ENCODE measurements around the gene SPTBN2.

The SPTBN2 gene

GRCh38 chr11:66728693-66729385 lies at the start of gene SPTBN2:
SPTBN2 (minus strand) TSS chr11:66729216; CDS start chr11:66721240, 7,976 bp downstream.
- no peak for DNase-seq (ENCODE audit: low spot score)

GRCh38 chr11:66768818-66769217 lies 39.8 kb upstream of the SPTBN2 start:
- no peak for DNase-seq (ENCODE audit: low spot score)

- no peak for DNase-seq (ENCODE audit: low spot score)
Measured at GRCh38 chr11:66768088-66768521, 39.1 kb upstream of the SPTBN2 start.

GRCh38 chr11:66767666-66768065 lies 38.6 kb upstream of the SPTBN2 start:
- DNase-seq (ENCODE audit: low spot score): no peak

- DNase-seq (ENCODE audit: low spot score): no peak
Measured at GRCh38 chr11:66766681-66767080, 37.7 kb upstream of the SPTBN2 start.

- DNase-seq (ENCODE audit: low spot score): no peak
Measured at GRCh38 chr11:66762088-66762487, 33.1 kb upstream of the SPTBN2 start.

- no peak for DNase-seq (ENCODE audit: low spot score)
Measured at GRCh38 chr11:66752148-66752547, 23.1 kb upstream of the SPTBN2 start.

- DNase-seq (ENCODE audit: low spot score): no peak
Measured at GRCh38 chr11:66749091-66749490, 20.1 kb upstream of the SPTBN2 start.

GRCh38 chr11:66747480-66747879 lies 18.5 kb upstream of the SPTBN2 start:
- DNase-seq (ENCODE audit: low spot score): no peak

GRCh38 chr11:66745356-66746235 lies 16.6 kb upstream of the SPTBN2 start:
- no peak for DNase-seq (ENCODE audit: low spot score)

GRCh38 chr11:66744485-66745355 lies 15.7 kb upstream of the SPTBN2 start:
- peak; percentile 99 for DNase-seq (ENCODE audit: low spot score)

- DNase-seq (ENCODE audit: low spot score): no peak
Measured at GRCh38 chr11:66743271-66743968, 14.4 kb upstream of the SPTBN2 start.

- DNase-seq (ENCODE audit: low spot score): no peak
Measured at GRCh38 chr11:66741153-66741552, 12.1 kb upstream of the SPTBN2 start.

- peak; percentile 42 for DNase-seq (ENCODE audit: low spot score)
Measured at GRCh38 chr11:66739983-66740382, 11.0 kb upstream of the SPTBN2 start.

- no peak for DNase-seq (ENCODE audit: low spot score)
Measured at GRCh38 chr11:66734215-66734614, 5.2 kb upstream of the SPTBN2 start.

GRCh38 chr11:66729447-66729846 lies 431 bp upstream of the SPTBN2 start:
- no peak for DNase-seq (ENCODE audit: low spot score)

- no peak for DNase-seq (ENCODE audit: low spot score)
Measured at GRCh38 chr11:66728038-66728692, 851 bp downstream of the SPTBN2 start.

- no peak for DNase-seq (ENCODE audit: low spot score)
Measured at GRCh38 chr11:66727282-66728037, 1.6 kb downstream of the SPTBN2 start.

GRCh38 chr11:66725647-66726046 lies 3.4 kb downstream of the SPTBN2 start:
- DNase-seq (ENCODE audit: low spot score): no peak

- DNase-seq (ENCODE audit: low spot score): no peak
Measured at GRCh38 chr11:66725114-66725513, 3.9 kb downstream of the SPTBN2 start.
